IPS DF 19.7 (cell line): ENCODE measurements around the gene ZNF396.

ENCODE experiments used
- DNase-seq: peaks from one replicate; pipeline ENCODE4 v3.0.0-alpha.2; 2013; ENCODE audit warnings: low read depth, low spot score

ZNF396 gene

GRCh38 chr18:35376742-35377695, at the start of gene ZNF396:
ZNF396 (minus strand) TSS chr18:35377337; CDS start chr18:35374292, 3,045 bp downstream.
- DNase-seq: peak; percentile 48

- no peak for DNase-seq
Measured at GRCh38 chr18:35426786-35427185, 49.6 kb upstream of the ZNF396 start.

GRCh38 chr18:35424356-35424755, 47.2 kb upstream of the ZNF396 start:
- no peak for DNase-seq

GRCh38 chr18:35422237-35422636, 45.1 kb upstream of the ZNF396 start:
- no peak for DNase-seq

GRCh38 chr18:35418610-35419009, 41.5 kb upstream of the ZNF396 start:
- no peak for DNase-seq

DNA sequence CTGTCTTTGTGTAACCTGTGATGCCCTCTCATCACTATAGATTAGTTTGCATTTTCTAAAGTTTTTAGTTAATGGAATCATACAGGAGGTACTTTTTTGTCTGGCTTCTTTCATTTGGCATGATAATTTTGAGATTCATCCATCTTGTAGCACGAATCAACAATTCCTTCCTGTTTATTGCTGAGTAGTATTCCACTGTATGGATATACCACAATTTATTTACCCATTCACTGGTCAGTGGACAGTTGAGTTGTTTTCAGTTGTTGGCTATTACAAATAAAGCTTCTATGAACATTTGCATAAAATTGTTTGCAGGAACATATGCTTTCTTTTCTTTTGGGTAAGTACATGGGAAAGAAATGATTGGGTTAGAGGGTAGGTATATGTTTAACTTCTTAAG, 40.1 kb upstream of the ZNF396 start:
- no peak for DNase-seq

DNA sequence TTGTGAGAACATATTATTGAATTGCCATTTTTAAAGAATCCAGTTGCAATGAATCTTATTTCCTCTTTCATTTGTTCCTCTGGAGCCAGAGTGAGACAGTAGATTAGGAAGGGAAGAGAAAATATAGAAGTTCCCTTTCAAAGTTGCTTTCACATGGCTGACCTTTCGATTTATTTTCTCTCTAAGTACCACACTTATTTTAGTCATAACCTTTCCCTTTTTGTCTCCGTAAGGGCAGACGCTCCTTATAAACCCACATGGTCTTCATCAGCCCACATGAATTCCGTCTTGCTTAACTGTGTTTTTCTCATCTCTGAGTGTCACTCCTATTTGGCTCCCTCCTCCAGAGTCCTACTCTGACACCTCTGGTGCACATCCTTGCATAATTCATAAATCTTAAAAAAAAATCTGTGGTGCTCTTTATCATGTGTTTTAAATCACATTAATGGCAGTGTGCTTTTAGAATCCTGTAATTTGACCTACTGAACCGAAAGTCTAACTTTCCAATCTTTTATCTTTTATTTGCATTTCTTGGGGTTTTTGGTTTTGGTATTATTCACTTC, 38.5 kb upstream of the ZNF396 start:
- no peak for DNase-seq

DNA sequence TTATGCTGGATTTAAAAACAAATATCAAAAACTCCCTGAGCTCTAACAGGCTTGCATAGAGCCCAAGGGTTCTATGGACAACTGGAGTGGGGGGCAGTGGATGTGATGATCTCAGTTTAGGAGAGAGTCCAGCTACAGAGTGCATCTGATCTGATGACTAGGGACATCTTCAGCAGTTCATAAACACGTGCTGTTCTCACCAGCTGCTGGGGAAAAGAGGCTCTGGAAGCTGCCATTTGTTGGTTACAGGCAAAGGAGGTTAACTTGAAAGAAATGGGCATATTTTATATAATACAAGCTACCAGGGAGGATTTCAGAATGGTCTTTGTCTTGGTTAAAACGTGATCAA, 36.0 kb upstream of the ZNF396 start:
- no peak for DNase-seq

GRCh38 chr18:35411625-35412351, 34.7 kb upstream of the ZNF396 start:
- no peak for DNase-seq

DNA sequence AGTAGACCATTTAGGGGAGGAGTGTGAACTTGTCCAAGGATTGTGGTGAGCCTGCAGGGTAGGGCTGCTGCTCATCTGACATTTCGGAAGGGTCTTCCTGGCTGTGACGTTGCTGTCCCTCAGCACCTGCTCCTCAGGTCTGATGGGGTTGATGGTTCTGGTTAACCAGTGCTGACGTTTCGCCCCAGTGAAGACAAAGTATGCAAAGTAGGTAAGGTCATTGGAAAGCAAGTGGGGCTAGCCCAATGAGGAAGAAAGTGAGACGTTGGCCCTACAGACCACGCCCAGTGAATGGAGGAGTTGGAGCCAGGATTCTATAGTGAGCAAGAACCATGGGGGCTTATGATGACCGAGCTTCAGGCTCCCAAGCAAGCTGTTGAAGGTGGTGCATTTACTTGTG, 33.4 kb upstream of the ZNF396 start:
- DNase-seq: no peak

DNA sequence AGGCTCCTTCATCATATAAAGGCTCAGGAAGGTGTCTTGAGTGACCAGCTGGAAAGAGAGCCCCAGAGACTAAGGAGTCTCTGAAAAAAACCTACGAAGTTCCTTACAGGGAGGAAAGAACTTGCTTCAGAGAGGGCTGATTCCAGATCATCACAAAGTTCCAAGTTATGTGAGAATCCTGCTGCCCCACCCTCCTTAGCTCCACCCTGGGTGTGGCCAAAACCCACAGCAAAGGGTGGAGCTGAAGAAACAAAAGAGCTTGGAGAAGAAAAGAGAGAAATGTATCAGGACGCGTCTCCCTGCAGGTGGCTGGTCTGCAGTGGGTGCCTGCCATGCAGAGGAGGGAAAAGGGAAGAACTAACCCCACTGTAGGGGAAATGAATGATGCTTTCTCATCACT, 32.8 kb upstream of the ZNF396 start:
- no peak for DNase-seq

DNA sequence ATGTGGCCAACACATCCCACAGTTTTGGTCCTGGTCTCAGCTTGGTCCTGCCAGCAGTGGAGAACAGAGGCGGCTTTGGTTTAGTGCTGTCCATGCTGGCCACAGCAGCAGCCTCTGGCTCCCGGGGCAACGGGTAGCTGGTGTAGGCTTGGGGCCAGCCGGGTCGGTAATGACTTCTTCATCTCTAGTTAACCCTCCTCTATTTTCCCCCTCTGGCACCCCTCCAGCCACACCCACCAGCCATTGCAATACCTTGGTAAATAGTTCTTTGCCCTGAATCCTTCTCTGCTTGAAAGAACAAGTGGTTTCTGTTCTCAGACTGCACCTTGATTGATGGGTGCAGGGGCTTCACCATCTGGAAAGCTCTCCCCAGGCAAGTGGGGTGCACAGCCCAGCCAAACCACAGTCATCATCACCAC, 31.7 kb upstream of the ZNF396 start:
- no peak for DNase-seq

DNA sequence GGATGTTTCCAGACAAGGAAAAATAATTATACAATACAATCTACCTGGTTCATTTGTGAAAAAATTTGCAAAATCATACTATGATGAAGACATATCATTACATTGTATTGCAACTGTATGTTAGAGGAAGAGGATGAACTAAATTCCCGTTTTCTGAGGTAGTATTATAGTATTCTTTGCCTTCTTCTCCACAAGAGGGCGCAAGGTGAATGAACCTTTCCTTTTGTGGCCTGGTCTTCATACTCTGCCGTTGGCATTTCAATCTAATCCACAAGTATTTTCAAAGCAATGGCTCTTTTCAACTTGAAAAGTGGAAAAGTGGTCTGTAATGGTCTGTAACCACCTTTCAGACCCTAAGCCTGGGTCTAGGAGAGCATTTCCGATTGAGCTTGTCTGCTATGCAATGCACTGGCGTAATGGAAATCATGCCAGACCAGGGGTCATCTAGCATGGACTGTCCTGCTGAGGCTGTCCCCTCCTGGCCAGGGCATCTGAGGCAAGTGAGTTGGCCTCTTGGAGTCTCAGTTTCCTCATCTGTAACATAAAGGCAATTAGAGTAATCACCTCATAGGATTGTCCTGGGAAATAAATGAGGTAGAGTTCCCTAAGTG, 30.8 kb upstream of the ZNF396 start:
- DNase-seq: no peak

DNA sequence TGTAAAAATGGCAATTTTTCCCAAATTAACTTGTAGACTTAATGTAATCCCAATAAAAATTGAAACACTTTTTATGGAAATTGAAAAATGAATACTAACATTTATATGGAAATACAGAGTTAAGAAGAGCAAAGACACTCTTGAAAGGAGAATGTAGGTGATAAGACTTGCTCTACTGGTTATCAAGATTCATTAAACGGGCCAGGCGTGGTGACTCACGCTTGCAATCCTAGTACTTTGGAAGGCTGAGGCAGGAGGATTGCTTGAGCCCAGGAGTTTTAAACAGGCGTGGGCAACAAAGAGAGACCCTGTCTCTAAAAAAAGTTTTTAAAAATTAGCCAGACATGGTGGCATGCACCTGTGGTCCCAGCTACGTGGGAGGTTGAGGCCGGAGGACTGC, 29.5 kb upstream of the ZNF396 start:
- no peak for DNase-seq

GRCh38 chr18:35397976-35398375, 20.8 kb upstream of the ZNF396 start:
- DNase-seq: no peak

DNA sequence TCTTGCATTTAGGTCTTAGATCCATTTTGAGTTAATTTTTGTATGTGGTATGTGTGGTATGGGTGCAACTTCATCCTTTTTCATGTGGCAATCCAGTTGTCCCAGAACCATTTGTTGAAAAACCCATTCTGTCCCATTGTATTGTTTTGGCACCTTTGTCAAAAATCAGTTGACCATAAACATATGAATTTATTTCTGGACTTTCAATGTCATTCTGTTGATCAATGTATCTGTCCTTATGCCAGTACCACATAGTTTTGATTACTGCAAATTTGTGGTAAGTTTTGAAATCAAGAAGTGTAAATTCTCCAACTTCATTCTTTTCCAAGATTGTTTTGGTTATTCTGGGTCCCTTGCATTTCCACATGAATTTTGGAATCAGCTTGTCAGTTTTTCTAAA, 16.6 kb upstream of the ZNF396 start:
- no peak for DNase-seq

DNA sequence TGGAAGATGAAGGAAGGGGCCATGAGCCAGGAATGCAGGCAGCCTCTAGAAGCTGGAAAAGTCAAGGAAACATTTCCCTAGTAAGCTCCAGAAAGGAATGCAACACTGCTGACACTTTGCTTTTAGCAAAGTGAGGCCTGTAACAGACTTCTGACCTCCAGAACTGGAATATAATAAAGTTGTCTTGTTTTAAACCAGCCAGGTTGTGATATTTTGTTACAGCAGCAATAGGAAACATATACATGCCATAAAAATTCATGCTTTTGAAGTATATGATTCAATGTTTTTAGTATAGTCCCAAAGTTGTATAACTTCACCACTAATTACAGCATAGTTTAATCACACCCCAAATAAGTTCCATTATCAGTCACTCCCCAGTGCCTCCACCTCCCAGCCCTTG, 15.2 kb upstream of the ZNF396 start:
- no peak for DNase-seq

DNA sequence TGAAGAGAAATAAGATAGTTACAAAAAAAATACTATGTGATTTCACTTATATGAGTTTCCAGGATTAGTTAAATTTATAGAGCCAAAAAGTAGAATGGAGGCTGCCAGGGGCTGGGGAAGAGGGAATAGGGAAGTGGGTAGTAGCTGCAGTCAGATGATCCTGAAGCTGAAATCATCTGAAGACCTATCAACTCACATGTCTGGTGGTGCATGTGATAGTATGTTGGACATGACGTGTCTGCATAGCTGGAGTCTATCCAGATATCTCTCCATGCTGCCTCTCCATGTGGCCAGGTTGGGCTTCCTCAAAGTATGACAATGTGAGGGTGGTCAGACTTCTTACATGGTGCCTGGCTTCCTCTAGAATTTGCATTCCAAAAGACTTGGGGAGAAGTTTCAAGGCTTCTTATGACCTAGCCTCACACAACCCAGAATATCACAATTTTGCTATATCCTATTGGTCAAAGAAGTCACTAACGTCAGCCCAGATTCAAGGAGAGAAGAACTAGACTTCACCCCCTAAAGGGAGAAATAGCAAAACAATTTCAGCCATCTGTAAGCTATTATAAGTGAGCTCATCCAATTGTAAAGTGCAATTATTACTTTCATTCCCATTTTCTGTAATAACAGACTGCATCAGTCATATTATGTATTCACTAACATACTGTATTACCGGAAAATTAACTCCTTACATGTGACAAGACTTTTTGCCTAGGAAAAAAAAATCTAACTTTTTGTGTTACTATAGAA, 14.0 kb upstream of the ZNF396 start:
- no peak for DNase-seq

DNA sequence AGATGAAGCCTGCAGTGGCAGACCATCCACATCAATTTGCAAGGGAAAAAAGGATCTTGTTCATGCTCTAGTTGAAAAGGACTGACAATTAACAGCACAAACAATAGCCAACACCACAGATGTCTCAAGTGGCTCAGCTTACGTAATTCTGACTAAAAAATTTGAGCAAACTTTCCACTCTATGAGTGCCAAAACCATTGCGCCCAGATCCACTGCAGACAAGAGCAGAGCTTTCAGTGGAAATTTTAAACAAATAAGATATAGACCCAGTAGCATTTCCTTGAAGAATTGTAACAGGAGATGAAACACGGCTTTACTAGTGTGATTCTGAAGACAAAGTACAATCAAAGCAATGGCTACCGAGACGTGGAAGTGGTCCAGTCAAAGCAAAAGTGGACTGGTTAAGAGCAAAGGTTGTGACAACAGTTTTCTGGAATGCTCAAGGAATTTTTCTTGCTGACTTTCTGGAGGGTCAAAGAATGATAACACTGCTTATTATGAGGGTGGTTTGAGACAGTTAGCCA, 12.0 kb upstream of the ZNF396 start:
- no peak for DNase-seq

GRCh38 chr18:35387152-35387571, 10.0 kb upstream of the ZNF396 start:
- no peak for DNase-seq

GRCh38 chr18:35386600-35387100, 9.5 kb upstream of the ZNF396 start:
- peak; percentile 63 for DNase-seq
